ENCODE results near the gene GREB1L.

DNA sequence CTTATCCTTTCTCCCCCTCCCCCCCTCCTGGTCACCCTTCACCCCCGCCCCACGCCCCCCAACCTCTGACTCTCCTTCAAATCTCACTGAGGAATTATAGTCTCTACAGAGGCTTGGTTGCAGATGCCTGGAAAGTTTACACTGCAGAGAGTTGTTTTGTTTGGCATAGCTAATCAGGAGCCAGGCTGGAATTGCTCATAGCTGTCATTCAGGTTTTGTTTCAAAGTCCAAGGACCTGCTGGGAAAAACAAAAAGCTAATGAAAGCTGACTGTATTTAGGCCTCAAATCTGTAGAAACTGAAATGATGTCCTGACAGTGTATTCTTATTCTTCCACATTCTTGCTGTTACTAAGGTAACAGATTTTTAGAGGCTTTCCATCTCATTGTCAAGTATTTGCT, 22.6 kb downstream of the GREB1L start:
- TF ChIP-seq, protein P1, sequence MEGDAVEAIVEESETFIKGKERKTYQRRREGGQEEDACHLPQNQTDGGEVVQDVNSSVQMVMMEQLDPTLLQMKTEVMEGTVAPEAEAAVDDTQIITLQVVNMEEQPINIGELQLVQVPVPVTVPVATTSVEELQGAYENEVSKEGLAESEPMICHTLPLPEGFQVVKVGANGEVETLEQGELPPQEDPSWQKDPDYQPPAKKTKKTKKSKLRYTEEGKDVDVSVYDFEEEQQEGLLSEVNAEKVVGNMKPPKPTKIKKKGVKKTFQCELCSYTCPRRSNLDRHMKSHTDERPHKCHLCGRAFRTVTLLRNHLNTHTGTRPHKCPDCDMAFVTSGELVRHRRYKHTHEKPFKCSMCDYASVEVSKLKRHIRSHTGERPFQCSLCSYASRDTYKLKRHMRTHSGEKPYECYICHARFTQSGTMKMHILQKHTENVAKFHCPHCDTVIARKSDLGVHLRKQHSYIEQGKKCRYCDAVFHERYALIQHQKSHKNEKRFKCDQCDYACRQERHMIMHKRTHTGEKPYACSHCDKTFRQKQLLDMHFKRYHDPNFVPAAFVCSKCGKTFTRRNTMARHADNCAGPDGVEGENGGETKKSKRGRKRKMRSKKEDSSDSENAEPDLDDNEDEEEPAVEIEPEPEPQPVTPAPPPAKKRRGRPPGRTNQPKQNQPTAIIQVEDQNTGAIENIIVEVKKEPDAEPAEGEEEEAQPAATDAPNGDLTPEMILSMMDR (optimal IDR thresholded peaks at IDR 0.05 in 1 of 3, IDR thresholded peaks at IDR 0.05 in 1 of 3, conservative IDR thresholded peaks at IDR 0.05 in 1 of 3; ENCODE audit: extremely low read depth in 1 of 3, insufficient read depth in 2 of 3, low read length in 3 of 3), result no peak
- no peak for TF ChIP-seq EZH2 (IDR thresholded peaks at IDR 0.05; ENCODE audit: low read length)

All from keratinocyte (primary cell).